NT2/D1 (cell line): ENCODE measurements around the gene DMPK.

Source experiments
- DNase-seq: peaks from one replicate; pipeline ENCODE4 v3.0.0-alpha.2; 2011; ENCODE audit warnings: low read depth, low spot score
- H3K27me3 ChIP-seq: 2 replicates; pipeline ENCODE4 v1.6.0; 2011; ENCODE audit warnings: mild to moderate bottlenecking; ENCODE audit not compliant: insufficient read length, insufficient read depth
- H3K36me3 ChIP-seq: 2 replicates; pipeline ENCODE4 v1.6.1; 2011; ENCODE audit warnings: mild to moderate bottlenecking, low read length, mixed read lengths; ENCODE audit not compliant: insufficient read depth, insufficient read length
- H3K4me1 ChIP-seq: 2 replicates; pipeline ENCODE4 v1.5.1; 2011; ENCODE audit not compliant: insufficient read depth, insufficient read length
- H3K4me3 ChIP-seq: 2 replicates; pipeline ENCODE4 v1.5.1; 2011; ENCODE audit warnings: low read depth; ENCODE audit not compliant: insufficient read length
- H3K9ac ChIP-seq: 2 replicates; pipeline ENCODE4 v1.6.0; 2011; ENCODE audit warnings: low read depth; ENCODE audit not compliant: insufficient read length
- H3K9me3 ChIP-seq: 2 replicates; pipeline ENCODE4 v1.5.1; 2011; ENCODE audit warnings: mild to moderate bottlenecking, low read length; ENCODE audit not compliant: insufficient read depth
- SUZ12 ChIP-seq: IDR thresholded peaks from 2 replicates; pipeline ENCODE4 v1.6.1; 2011; ENCODE audit not compliant: insufficient read length, insufficient read depth; ENCODE audit errors: extremely low read depth
- YY1 ChIP-seq: IDR thresholded peaks from 2 replicates; pipeline ENCODE4 v1.6.1; 2011; ENCODE audit not compliant: insufficient read length, insufficient read depth
- ZNF274 ChIP-seq: IDR thresholded peaks from 2 replicates; pipeline ENCODE4 v1.6.1; 2011; ENCODE audit warnings: mild to moderate bottlenecking, low read depth, low read length

The DMPK gene

DNA sequence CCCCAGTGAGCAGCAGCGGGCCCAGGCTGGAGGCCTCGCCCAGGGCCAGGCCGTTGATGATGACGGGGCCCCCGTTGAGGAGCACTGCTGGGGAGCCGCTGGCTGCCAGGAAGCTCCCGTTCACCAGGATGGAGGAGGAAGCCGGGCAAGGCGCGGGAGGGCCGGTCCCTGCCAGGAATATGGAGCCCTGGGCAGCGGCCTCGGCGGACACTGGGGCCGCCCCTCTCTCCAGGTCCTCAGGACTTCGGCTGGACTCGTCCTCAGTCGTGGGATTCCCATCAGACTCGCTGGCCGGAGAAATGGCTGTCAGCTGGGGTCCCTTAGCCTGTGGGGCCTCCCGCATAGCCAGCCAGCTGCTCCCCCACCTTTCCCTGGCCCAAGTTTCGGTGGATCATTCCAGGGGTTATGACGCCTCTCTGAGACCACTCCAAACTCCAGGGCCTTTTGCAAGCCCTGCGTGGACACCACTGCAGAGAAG lies 15.4 kb downstream of the DMPK start:
- Histone ChIP-seq H3K27me3 (no peaks in the 10 kb centered on the region), H3K4me3 (peak overlapping the region; percentile 80), H3K4me1 (peaks cover 16% of the 10 kb centered on the region), H3K9ac (peak overlapping the region; percentile 79), H3K9me3 (no peaks in the 10 kb centered on the region), H3K36me3 (peaks cover 17% of the 10 kb centered on the region)
- no peak for TF ChIP-seq ZNF274
- no peak for TF ChIP-seq YY1
- no peak for TF ChIP-seq SUZ12
- DNase-seq: no peak

DNA sequence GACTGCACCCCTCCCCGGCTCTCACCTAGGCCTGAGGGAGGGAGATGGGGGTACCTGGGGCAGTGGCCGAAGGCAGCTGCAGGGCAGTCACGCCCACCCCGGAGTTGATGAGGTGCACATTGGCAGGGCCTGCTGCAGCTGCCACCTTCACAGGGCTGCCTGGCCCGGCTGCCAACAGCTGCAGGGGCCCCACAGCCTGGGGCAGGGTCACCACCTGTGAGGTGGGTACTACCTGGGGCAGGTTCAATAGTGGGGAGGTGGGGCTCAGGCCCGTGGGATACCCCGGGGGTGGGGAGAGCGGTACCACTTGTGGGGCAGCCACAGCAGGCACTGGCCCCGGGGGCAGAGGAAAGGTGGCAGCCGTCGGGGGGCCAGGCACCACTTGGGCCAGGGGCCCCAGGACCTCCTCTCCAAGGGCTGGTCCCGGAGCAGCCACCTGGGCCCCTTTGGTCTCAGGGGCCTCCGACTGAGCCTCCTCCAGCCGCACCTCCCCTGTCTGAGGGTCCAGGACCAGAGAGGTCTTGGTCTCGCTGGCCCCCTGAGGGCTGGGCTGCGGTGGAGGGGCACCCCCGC lies 15.9 kb downstream of the DMPK start:
- TF ChIP-seq SUZ12 (no peak), ZNF274 (no peak), YY1 (no peak)
- Histone ChIP-seq H3K36me3 (peaks cover 12% of the 10 kb centered on the region), H3K27me3 (peaks cover 3% of the 10 kb centered on the region), H3K4me3 (peak overlapping the region; percentile 80), H3K9ac (peak overlapping the region; percentile 79), H3K4me1 (peaks cover 15% of the 10 kb centered on the region), H3K9me3 (no peaks in the 10 kb centered on the region)
- no peak for DNase-seq

DNA sequence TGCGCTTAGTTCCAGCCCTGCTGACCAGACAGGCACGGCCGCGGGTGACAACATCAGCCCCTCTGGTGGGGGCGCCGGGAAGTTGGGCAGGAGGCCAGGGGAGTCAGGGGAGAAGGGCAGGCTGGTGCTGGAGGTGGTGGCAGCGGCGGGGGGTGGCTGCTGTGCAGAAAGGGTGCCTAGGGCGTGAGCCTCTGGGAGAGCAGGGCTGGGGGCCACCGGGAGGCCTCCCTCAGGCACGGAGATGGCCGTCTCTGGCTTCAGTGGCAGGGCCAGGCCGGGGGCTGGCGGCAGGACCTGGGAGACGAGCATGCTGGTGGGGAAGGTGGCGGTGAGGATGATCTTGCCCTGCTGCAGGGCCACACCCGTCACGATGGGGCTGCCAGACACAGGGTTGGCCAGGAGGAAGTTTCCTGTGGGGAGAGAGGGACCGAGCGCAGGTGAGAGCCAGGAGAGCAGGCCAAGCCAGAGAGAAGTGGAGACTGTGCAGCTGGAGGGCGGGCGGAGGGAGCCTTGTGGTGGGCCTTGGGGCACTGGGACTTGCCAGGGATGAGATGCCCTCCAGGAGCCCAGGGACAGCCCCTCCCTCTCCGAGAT lies 16.5 kb downstream of the DMPK start:
- Histone ChIP-seq H3K27me3 (peaks cover 3% of the 10 kb centered on the region), H3K36me3 (peaks cover 8% of the 10 kb centered on the region), H3K9ac (peak overlapping the region; percentile 21), H3K4me1 (peaks cover 15% of the 10 kb centered on the region), H3K4me3 (no peak overlapping the region), H3K9me3 (no peaks in the 10 kb centered on the region)
- TF ChIP-seq SUZ12 (no peak), ZNF274 (no peak), YY1 (no peak)
- no peak for DNase-seq

DNA sequence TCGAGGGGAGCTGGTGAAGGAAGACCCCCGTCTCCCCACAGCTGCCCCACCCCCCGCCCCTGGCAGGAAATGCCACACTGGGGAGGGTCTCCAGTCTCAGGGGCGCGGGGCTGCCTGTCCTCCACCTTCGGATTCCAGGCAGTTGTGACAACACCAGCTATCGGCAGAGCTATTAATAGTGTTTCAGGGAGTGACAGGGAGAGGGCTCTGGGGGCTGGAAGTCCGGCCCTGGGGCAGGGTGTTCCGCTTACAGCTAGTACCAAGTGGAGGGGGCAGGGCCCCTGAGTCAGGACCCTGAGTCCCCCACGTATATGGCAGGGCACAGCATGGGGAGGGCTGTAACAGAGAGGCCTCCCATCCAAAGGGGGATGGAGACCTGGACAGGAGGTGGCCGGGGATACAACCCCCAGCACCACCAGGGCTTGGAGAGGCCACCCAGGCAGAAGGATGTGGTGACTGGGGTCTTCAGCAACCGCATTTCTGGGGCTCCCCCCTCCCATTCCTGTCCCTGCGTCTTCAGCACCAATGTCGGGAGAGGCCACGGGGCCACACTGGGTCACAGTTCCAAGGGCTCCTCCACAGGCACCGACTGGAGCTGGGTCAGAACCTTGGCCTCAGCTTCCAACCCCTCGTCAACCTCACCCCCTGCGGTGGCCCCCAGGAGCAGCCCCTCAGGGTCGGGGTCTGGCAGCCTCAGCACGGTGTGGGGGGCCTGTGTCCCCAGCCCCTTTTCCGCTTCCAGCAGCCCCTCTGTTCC lies 17.2 kb downstream of the DMPK start:
- Histone ChIP-seq H3K9ac (peak overlapping the region; percentile 61), H3K36me3 (peaks cover 8% of the 10 kb centered on the region), H3K9me3 (no peaks in the 10 kb centered on the region), H3K27me3 (peaks cover 3% of the 10 kb centered on the region), H3K4me1 (peaks cover 15% of the 10 kb centered on the region), H3K4me3 (no peak overlapping the region)
- TF ChIP-seq SUZ12: no peak
- TF ChIP-seq ZNF274: no peak
- no peak for TF ChIP-seq YY1
- DNase-seq: no peak

DNA sequence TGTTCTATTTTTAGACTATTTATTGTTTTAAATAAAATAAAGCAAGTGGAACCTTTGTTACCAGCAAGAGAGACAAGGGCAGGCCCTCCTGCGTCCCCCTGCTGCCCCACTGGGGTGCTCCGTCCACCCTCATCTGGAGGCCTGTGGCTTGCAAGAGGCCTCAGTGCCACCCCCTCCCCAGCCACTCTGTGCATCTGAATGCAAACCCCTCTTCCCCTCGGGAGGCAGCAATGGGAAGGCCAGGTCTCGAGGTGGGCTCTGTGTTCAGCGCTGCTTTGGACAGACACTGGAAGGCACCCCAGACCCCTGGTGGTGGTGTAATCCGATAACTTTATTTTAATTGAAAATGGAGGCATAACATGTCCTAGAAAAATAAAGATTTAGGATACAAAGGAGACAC lies 17.8 kb downstream of the DMPK start:
- no peak for DNase-seq
- peaks cover 15% of the 10 kb centered on the region for H3K4me1 ChIP-seq
- peaks cover 3% of the 10 kb centered on the region for H3K27me3 ChIP-seq
- H3K36me3 ChIP-seq: peaks cover 8% of the 10 kb centered on the region
- H3K9me3 ChIP-seq: no peaks in the 10 kb centered on the region
- H3K4me3 ChIP-seq: no peak overlapping the region
- TF ChIP-seq SUZ12: no peak
- no peak for TF ChIP-seq ZNF274
- no peak for TF ChIP-seq YY1
- no peak overlapping the region for H3K9ac ChIP-seq

DNA sequence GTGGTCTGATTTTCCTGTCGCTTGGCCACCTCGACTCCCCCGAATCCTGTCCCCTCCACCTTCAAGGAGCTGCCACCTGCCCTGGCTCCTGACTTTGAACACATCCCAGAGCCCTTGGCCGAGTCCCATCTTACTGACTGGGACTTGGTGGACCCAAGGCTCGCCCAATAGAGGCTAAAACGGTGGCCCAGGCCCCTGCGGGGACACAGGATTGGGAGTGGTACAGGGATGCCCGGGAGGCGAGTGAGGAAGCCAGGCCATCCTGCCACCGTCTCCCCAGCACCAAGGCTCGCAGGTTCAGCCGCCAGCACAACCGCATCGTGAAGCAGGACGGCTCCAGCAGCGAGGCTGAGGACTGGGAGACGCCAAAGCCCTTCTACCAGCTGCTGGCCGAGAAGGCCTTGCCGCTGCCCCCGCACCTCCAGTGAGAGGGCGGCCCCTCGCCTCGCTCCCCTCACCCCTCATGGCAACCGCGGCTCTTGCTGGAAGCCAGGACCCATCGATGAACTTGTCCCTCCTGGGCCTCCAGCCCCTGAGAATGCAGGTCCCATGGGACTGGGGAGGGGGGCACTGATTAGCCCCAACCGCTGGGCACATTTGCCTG lies 18.5 kb downstream of the DMPK start:
- no peak for TF ChIP-seq ZNF274
- no peak for TF ChIP-seq YY1
- no peak for TF ChIP-seq SUZ12
- Histone ChIP-seq H3K9me3 (no peaks in the 10 kb centered on the region), H3K4me1 (peaks cover 15% of the 10 kb centered on the region), H3K9ac (peak overlapping the region; percentile 17), H3K27me3 (peaks cover 3% of the 10 kb centered on the region), H3K36me3 (peaks cover 8% of the 10 kb centered on the region), H3K4me3 (no peak overlapping the region)
- no peak for DNase-seq

DNA sequence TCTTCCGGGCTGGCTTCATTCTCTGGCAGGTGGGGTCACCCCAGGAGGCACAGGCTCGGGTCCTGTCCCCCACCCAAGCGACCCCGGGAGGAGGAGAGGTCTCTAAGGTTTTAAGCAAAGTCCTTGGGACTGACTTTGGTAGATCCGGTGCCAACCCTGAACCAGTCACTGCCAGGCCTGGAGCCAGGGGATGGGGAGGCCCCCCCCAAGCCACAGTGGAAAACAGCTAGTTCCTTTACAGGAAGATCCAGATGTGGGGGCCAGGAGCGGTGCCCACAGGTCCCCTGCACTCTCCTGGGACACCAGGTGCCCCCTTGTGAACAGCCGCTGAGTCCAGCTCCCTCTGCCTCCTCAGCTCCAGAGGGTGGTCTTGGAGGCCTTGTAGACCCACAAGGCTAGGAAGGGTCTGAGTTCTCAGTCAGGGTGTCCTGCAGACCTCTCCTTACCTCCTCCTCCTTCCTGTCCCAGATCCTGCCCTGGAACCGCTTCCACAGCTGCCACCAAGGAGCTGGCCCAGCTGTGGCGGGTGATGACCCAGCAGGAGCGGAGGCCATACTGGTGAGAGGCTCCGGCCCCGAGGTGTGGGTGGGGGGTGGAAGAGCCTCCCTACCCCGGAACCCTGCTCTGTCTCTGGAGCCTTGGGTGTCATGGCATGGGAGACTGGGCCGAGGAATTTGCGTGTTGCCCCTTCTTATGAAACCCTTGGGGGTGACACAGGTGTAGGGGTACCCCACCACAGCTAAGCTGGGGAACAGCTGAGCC lies 19.2 kb downstream of the DMPK start:
- Histone ChIP-seq H3K9ac (no peak overlapping the region), H3K4me1 (peaks cover 15% of the 10 kb centered on the region), H3K36me3 (peaks cover 8% of the 10 kb centered on the region), H3K4me3 (no peak overlapping the region), H3K27me3 (peaks cover 3% of the 10 kb centered on the region), H3K9me3 (no peaks in the 10 kb centered on the region)
- TF ChIP-seq SUZ12 (no peak), YY1 (no peak), ZNF274 (no peak)
- no peak for DNase-seq
